Measurements from ENCODE around the gene SIRT3. TPM values are rescaled to one million over a fixed set of nuclear protein-coding genes. Genes with fewer than 3 reads are reported as not detected.

Gene SIRT3
- polyA plus RNA-seq (2014; cell fraction: cytosol; rRNA removed): 7.2 and 13.0 TPM in 2 replicates
- 14.1 and 21.0 TPM in 2 replicates for polyA plus RNA-seq (2014; cell fraction: nucleus; rRNA removed)

DNA sequence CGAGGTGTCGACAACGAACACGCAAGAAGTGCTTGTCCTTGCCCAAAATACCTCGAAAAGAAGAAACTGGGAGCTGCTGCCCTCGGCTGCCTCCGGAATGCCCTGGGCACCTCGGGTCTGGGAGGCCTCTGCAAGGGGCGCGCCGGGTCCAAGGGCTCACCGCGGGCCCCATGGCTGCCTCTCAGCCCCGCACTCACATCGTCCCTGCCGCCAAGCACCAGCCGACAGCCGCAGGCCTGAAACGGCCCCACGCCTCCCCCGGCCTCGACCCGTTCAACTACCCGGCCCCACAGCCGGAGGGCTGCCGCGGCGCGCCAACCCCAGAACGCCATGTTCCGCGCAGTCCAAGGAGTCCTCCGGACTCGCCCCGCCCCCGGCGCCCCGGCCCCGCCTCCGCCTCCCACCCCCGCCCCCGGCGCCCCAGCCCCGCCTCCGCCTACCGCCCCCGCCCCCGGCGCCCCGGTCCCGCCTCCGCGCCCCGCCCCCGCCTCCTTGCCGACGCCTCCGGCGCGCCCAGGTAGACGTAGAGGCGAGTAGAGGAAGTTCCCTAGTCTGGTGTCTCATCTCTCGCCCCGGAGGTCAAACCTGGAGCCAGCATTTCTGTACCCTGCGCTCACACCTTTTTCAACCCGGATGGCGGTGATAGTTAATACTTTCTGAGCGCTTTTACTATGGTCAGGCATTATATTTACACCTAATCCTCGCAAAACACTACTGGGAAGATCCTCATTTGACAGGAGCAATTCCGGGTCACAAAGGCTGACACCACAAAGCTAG lies at the start of gene SIRT3:
SIRT3 (minus strand) TSS at position 346 of the 777 bp plus-strand sequence; CDS start at position 332, 14 bp downstream.
- DNase-seq (ENCODE audit: low spot score): peak; percentile 81

GRCh38 chr11:285894-286220 lies 49.7 kb upstream of the SIRT3 start:
- DNase-seq (ENCODE audit: low spot score): no peak

- DNase-seq (ENCODE audit: low spot score): no peak
Measured at GRCh38 chr11:285021-285893, 49.1 kb upstream of the SIRT3 start.

GRCh38 chr11:284105-285020 lies 48.2 kb upstream of the SIRT3 start:
- no peak for DNase-seq (ENCODE audit: low spot score)

GRCh38 chr11:283405-284104 lies 47.4 kb upstream of the SIRT3 start:
- no peak for DNase-seq (ENCODE audit: low spot score)

DNA sequence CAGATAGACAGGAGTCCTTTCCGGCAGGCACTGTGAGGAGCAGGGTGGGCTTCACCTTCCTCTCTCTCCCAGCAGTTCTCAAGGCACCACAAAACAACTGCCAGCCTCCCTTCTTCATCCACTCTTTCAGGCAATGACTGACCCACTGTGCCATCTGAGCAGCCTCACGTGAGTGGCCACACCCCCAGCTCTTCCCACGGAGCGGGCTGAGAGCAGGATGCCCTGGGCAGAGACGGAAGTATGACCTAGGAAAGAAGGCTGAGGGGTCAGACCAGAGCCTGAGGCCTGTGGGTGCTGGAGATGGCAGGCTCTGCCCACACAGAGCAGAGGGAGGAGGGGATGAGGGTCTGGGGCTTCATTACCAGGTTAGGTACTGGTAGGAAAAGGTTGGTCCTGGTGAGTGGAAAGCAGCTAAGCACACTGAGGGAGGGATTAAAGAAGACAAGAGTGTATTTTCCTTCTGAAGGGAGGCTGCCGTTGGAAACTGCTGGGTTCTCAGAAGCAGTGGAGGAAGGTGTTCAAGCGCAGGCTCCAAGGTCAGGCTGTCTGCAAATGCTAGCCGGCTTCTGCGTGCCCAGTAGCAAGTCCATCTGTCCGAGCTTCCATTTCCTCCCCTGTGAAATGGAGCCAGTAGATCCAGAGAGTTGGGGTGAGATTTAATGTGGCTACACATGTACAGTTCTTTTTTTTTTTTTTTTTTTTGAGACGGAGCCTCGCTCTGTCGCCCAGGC lies 46.7 kb upstream of the SIRT3 start:
- DNase-seq (ENCODE audit: low spot score): no peak

DNA sequence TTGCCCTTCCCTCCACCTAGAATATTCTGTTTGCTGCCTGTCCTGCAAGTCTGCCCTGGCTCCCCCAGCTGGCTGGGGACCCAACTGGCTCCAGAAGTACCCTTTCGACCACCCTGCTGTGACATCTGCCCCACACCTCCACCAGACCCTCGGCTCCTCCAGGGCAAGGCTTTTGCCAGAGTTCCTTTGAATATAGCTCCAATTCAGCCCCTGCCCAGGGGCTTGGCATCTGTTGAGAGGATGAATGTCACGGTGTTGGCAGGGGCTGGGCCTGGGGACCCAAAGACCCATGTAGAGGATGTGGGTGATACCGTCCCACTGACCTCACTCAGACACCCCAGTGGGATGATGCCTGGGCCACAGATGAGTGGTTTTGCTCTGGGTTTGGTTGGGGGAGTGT lies 46.0 kb upstream of the SIRT3 start:
- DNase-seq (ENCODE audit: low spot score): no peak

GRCh38 chr11:281486-282161 lies 45.5 kb upstream of the SIRT3 start:
- DNase-seq (ENCODE audit: low spot score): no peak

- DNase-seq (ENCODE audit: low spot score): no peak
Measured at GRCh38 chr11:280706-281485, 44.8 kb upstream of the SIRT3 start.

- no peak for DNase-seq (ENCODE audit: low spot score)
Measured at GRCh38 chr11:279966-280705, 44.0 kb upstream of the SIRT3 start.

GRCh38 chr11:279040-279965 lies 43.2 kb upstream of the SIRT3 start:
- no peak for DNase-seq (ENCODE audit: low spot score)

GRCh38 chr11:278001-278951 lies 42.1 kb upstream of the SIRT3 start, which contains the start of gene NLRP6:
Gene NLRP6, plus strand, starts transcription at chr11:278407. Its CDS starts 163 bp downstream, at chr11:278570.
- no peak for DNase-seq (ENCODE audit: low spot score)

GRCh38 chr11:276219-276618 lies 40.1 kb upstream of the SIRT3 start:
- DNase-seq (ENCODE audit: low spot score): no peak

DNA sequence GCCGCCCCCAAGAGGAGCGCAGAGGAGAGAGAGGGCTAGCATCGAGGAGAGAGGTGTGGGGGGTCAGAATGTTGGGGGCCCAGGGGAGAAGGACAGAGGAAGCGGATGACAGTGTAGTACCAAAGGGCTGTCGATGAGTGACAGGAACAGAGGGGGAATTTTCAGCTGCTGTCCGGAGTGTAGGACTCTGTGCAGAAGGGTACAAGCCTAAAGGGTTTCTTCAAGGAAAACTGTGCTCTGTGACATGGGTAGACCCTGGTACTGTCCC lies 36.7 kb upstream of the SIRT3 start:
- no peak for DNase-seq (ENCODE audit: low spot score)

- DNase-seq (ENCODE audit: low spot score): no peak
Measured at GRCh38 chr11:272195-272930, 36.2 kb upstream of the SIRT3 start.
